GM12892 (cell line): ENCODE results near the gene BMP10.
"Not testable (repeated sequence)": the region's sequence is repeated elsewhere in the genome, so short reads cannot be mapped to it uniquely, and the experiment has no call there.

Source experiments
- DNase-seq: peaks from one replicate; pipeline ENCODE4 v3.0.0; 2011; ENCODE audit not compliant: insufficient read length
- FAIRE-seq: peaks from 2 replicates; lab custom pipeline; 2011; peaks lifted over from hg19 to GRCh38; lab: Jason Lieb, UNC
- POLR2A ChIP-seq: IDR thresholded peaks from 2 replicates; pipeline ENCODE4 v1.6.1; 2011; ENCODE audit warnings: low read depth, low read length, control low read depth
- POLR2AphosphoS5 ChIP-seq: IDR thresholded peaks from 2 replicates; pipeline ENCODE4 v1.6.1; 2011; ENCODE audit warnings: low read depth, low read length, control low read depth
- TAF1 ChIP-seq: IDR thresholded peaks from 2 replicates; pipeline ENCODE4 v1.6.1; 2011; ENCODE audit warnings: low read depth, mild to moderate bottlenecking, control low read depth, low read length, borderline replicate concordance

The BMP10 gene

DNA sequence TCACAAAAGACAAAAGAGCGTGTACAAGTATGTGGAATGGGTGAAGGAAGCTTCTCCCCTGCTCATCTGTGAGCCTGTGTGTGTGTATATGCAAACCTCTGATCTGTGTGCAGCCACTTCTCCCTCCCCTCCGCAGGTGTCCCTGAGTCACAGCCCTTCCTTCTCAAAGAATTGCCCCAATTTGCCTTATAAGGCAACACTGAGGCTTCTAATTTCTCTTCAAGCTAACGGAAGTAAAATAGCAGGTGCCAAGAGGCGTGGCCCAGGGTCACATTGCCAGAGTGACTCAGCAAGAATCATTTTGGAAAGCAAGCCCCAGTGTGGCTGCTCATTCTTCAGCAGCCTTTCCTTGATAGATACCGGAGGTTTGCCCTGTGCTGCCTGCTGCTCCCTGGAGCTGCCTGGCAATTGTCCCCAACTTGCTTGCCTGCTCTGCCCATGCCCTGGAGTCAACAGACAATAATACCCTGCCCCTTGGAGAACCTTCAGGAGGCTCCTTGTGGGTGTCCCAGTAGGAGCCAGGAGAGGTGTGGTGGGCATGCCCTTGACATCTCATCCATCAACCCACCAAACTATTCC, 37.3 kb upstream of the BMP10 start:
- FAIRE-seq, result peak; percentile 98
- TF ChIP-seq TAF1 (peak; percentile 94), POLR2A (peak; percentile 84; the same call in 1 of the 2 replicates), POLR2AphosphoS5 (peak; percentile 93)
- DNase-seq, result peak; percentile 50

DNA sequence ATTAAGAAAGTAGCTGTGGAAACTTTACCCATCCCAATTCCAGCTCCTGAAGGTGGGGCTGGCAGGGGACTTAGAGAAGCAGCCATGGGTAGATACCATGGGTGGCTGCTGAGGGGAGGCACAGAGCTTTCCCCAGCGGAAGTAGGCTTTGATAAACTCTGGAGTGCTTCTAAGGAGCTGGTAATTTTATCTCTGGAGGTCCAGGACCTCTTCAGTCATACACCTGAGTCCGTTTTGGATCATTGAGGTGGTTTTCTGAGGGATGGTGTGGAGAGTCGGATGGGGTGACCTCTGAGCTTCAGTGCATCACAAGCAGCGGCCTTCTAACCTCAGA, 36.7 kb upstream of the BMP10 start:
- TF ChIP-seq POLR2AphosphoS5, result peak; percentile 2; the same call in 1 of the 2 replicates
- no peak for TF ChIP-seq TAF1
- no peak for DNase-seq
- FAIRE-seq, result no peak

DNA sequence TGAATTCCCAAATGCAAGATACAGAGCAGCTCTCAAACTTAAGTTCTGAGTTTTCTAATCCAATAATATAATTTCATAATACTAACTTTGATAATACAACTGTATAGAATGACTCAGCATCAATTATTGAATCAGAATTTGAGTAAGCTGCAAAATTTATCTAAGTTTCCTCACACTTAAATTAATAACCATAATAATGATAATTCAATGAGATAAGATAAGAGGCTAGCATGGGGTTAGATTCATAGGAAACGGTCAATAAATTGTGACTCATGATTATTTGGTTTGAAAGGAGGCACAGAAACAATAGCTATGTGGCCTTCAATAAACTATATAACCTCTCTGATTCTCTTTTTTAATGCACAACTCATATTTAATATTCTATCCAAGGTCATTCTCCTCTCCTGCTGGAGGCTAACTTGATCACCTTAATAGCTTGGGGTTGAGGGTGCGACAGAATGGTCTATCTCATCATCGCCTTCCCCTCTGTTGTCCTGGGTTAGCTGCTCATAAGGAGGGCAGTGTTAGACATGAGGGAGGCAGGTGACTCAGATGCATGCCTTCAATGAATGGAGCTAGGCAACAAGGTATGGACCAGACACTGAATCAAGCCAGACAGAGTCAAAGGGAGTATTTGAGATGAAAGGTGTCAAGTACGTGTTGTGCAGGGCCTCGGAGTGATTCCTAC, 36.2 kb upstream of the BMP10 start:
- FAIRE-seq (no peak), DNase-seq (no peak)
- TF ChIP-seq TAF1, result no peak
- TF ChIP-seq POLR2AphosphoS5, result no peak

DNA sequence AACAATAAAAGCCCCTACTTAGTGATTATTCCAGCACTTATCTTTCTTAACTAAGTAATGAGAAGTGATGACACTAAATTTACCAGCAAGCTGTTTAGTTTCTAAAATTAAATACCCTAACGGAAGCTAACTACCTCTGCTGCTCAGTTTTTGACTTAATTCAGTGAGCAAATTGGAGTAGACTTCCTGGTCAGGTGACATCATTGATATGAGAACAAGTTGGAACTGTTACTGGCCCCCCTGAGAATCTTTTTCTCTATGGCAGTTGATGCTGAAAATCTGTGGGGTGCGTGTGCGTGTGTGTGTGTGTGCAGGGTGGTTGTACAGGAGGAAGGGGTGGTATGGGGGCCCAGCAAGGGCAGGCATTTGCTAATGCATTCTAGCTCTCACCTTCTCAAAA, 35.5 kb upstream of the BMP10 start:
- TF ChIP-seq POLR2A, result no peak
- FAIRE-seq (no peak), DNase-seq (no peak)

DNA sequence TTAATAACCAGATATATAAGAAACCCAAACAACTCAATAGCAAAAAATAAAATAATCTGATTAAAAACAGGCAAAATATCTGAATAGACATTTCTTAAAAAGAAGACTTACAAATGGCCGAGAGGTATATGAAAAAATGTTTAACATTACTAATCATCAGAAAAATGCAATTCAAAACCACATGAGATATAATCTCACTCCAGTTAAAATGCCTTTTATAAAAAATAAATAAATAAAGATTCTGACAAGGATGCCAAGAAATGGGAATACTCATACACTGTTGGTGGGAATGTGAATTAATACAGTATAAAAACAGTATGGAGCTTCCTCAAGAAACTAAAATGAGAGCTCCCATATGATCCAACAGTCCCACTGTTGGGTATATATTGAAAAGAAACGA, 33.9 kb upstream of the BMP10 start:
- TF ChIP-seq POLR2AphosphoS5, result no peak
- no peak for TF ChIP-seq POLR2A
- no peak for TF ChIP-seq TAF1
- no peak for FAIRE-seq
- no peak for DNase-seq

DNA sequence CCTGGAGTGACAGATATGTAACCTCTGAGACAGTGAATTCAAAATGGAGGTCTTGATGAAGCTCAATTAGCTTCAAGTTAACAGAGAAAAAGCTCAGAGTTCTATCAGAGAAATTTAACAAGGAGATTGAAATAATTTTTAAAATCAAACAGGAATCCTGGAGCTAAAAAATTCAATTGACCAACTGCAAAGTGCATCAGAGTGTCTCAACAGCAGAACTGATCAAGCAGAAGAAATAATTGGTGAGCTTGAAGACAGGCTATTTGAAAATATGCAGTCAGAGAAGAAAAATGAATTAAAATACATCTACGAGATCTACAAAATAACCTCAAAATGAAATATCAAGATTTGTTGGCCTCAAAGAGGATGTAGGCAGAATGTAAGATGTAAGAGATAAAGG, 30.4 kb upstream of the BMP10 start:
- no peak for DNase-seq
- TF ChIP-seq POLR2AphosphoS5 (no peak), TAF1 (no peak)
- no peak for FAIRE-seq

DNA sequence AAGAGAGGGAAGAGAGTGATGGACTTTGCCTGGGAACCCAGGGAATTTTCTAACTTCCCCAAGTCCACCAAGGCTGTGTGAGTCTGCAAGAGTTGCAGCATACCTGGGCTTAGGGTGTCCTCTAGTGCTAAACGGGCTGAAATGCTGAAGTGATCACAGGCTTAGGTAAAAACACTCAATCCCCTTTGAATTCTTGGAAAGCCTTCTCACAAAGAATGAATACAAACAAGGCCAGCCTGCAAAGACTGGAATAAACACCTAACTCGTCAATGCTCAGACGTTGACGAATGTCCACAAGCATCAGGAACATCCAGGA, 30.0 kb upstream of the BMP10 start:
- FAIRE-seq (no peak), DNase-seq (no peak)
- TF ChIP-seq POLR2AphosphoS5 (no peak), TAF1 (no peak), POLR2A (no peak)

DNA sequence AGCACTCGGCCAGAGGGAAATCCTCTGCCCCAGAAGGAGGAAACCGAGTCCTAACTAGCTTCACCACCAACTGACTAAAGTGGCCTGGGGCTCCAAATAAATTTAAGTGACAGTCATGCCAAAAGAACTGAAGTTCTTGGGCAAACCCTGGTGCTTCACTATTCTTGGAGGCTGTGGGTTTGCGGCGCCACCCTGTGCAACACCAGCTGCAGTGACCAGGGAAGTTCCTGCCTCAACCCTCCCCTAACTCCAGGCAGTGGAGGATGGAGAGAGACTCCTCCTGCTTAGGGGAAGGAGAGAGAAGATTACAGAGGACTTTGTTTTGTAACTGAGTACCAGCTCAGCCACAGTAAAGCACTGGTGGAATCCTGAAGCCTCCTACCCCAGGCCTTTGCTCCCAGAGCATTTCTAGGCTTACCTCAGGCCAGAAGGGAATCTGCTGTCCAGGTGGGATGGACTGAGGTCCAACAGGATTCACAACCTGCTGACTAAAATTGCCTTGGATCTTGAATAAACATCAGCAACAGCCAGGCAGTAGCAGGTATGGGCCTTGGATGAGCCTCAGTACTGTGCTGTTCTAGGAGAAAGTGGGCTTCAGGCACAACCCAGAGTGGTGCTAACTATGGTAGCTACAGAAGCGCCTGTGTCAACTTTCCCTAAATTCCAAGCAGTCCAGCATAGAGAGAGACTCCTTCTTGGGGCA, 29.4 kb upstream of the BMP10 start:
- FAIRE-seq, result no peak

DNA sequence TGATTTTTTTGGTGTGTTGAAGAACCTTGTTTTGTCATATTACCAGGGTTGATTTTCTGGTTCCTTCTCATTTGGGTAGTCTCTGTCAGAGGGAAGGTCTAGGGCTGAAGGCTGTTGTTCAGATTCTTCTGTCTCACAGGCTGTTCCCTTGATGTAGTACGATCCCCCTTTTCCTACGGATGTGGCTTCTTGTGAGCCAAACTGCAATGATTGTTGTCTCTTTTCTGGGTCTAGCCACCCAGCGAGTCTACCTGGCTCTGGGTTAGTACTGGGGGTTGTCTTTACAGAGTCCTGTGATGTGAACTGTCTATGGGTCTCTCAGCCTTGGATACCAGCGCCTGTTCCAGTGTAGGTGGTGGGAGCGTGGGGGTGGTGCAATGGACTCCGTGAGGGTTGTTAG, 24.8 kb upstream of the BMP10 start:
- not testable (repeated sequence) for DNase-seq, FAIRE-seq

More for the DNA sequence above, 29.4 kb upstream of the BMP10 start:
- TF ChIP-seq TAF1, result no peak
- TF ChIP-seq POLR2A, result no peak
- no peak for TF ChIP-seq POLR2AphosphoS5
- no peak for DNase-seq

DNA sequence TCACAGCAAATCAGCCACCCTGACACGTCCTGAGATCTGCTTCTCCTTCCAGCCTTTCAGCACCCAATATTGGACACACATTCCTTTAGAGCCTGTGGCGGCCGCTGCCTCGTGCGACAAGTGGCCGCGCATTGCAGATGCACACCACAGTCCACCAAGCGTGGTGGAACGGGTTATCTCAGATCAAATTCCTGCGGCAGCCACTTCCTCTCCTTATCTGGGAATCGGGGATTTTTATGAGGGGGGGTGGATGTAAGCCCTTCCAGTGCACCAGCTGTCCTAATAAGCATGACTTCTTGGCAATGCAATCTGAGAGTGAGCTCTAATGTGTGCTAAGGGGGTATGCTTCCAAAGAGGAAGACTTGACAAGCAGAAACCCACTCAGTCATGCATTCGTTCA, 18.3 kb upstream of the BMP10 start:
- TF ChIP-seq POLR2A (no peak), POLR2AphosphoS5 (no peak), TAF1 (no peak)
- DNase-seq (no peak), FAIRE-seq (no peak)

DNA sequence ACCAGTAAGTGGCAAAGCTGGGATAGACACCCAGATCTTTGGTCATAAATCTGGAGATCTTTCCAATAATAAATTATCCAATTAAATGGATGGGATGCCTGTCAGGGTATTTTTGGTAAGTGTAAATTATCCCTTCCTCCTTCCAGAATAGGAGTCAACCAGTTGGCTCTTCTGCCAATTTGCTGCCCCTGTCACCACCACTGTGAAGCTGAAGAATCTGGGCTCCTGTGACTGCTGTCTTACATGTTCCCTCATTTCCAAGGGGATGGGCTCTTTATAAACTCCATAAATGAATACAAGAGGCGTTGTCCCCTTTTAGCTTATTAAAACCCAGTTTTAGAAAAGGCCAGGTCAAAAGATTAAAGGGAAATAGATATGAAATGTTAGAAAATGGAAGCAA, 17.8 kb upstream of the BMP10 start:
- FAIRE-seq (no peak), DNase-seq (no peak)
- TF ChIP-seq POLR2A (no peak), POLR2AphosphoS5 (no peak), TAF1 (no peak)

DNA sequence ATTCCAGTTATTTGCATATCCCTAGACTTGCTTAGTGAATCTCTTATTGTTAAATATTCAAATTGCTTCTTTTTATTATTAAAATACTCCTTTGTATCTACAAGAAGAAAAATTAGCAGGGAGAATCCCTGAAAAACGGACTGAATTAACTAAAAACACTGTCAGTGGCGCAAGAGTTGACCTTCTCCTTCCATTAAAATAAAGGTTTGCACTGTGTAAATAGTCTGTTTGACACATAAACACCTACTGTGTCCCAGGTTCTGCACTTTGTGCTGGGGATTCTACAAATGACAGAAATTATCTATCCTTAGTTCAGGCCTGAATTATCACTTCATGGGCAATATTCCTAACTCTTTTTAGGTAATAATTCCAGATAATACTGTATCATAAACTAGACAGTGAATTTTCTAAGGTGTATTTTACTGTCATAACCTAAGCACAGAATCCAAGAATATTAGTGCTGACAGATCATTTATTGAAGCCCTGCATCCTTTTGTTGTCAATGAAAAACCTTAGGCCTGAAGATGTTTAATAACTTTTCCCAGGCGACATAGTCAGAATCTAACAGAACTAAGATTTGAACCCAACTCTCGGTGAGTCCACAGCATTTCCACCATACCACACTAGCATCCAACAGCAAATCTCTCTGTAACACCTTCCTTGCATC, 17.0 kb upstream of the BMP10 start:
- no peak for FAIRE-seq
- no peak for DNase-seq
- TF ChIP-seq TAF1, result no peak
- TF ChIP-seq POLR2A, result no peak
- TF ChIP-seq POLR2AphosphoS5, result no peak

DNA sequence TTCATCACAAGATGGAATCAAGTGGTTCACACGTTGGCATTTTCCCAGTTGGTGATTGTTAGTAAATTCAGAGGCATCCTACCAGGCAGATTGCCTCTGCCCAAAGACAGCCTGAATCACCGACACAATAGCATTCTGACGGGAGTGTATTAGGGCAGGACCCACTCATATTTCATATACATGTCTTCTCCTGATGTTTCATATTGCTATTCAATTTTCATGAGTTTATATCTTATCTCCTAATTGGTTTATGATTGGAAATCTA, 14.5 kb upstream of the BMP10 start:
- no peak for FAIRE-seq
- no peak for TF ChIP-seq TAF1
- no peak for TF ChIP-seq POLR2AphosphoS5
- TF ChIP-seq POLR2A, result no peak

More for the DNA sequence above, 14.5 kb upstream of the BMP10 start:
- DNase-seq, result no peak
